ENCODE data around the gene DOCK3.

DNA sequence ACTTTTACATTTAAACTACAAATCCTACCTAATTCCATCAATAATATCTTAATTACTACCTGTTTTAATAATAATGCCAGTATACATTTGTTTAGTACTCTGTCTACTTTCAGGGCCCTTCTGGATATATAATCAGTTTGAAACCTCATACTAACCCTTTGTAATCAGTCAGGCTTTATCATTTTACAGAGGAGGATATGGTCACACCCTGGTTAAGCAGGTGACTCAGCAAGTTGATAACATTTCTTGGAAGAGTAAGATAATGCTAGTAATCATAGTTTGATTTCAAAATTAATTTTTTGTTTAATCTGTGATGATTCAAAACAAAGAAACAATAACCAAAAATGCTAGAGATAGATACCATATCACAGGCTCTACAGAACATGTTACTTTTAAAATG is 502.2 kb downstream of the DOCK3 start:
- TF ChIP-seq TP53 (CRISPR knock-in tag; IDR thresholded peaks at IDR 0.05) (no peak), HOXB5 (CRISPR knock-in tag; IDR thresholded peaks at IDR 0.05) (no peak)
- TF ChIP-seq, protein P1, sequence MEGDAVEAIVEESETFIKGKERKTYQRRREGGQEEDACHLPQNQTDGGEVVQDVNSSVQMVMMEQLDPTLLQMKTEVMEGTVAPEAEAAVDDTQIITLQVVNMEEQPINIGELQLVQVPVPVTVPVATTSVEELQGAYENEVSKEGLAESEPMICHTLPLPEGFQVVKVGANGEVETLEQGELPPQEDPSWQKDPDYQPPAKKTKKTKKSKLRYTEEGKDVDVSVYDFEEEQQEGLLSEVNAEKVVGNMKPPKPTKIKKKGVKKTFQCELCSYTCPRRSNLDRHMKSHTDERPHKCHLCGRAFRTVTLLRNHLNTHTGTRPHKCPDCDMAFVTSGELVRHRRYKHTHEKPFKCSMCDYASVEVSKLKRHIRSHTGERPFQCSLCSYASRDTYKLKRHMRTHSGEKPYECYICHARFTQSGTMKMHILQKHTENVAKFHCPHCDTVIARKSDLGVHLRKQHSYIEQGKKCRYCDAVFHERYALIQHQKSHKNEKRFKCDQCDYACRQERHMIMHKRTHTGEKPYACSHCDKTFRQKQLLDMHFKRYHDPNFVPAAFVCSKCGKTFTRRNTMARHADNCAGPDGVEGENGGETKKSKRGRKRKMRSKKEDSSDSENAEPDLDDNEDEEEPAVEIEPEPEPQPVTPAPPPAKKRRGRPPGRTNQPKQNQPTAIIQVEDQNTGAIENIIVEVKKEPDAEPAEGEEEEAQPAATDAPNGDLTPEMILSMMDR (IDR thresholded peaks at IDR 0.05): no peak

All from A549 (cell line).